ENCODE data around the gene SYT2.

Gene SYT2

DNA sequence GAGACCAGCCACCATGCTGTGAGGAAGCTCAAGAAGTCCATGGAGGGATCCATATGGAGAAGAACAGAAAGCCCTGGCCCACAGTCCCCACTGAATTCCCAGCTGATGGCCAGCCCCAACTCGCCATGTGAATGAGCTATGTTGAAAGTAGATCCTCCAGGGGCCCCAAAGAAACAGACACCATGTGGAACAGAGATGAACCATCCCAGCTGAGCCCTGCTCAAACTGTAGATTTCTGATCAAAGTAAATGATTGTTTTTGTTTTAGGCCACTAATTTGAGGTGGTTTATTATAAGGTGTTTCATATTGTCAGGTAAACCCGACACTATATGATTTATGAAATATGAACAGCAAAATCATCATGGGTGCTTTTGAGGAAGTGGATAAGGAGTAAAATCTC is 32.8 kb downstream of the SYT2 start:
- no peak overlapping the region for H3K9ac ChIP-seq (ENCODE audit: low read depth, low read length)
- H3K4me3 ChIP-seq (ENCODE audit: low read depth in 1 of 2, low read length in 2 of 2) = no peak overlapping the region
- DNase-seq = no peak
- H3K36me3 ChIP-seq (ENCODE audit: insufficient read depth, low read length) = no peaks in the 10 kb centered on the region
- no peak overlapping the region for H3K4me2 ChIP-seq (ENCODE audit: insufficient read depth, low read length)
- no peak overlapping the region for H3K27ac ChIP-seq (ENCODE audit: low read length)
- no peaks in the 10 kb centered on the region for H4K20me1 ChIP-seq (ENCODE audit: insufficient read depth, low read length)
- no peak for TF ChIP-seq EZH2 (IDR thresholded peaks at IDR 0.05; ENCODE audit: borderline replicate concordance, low read depth, low read length, severe bottlenecking)
- TF ChIP-seq, protein P1, sequence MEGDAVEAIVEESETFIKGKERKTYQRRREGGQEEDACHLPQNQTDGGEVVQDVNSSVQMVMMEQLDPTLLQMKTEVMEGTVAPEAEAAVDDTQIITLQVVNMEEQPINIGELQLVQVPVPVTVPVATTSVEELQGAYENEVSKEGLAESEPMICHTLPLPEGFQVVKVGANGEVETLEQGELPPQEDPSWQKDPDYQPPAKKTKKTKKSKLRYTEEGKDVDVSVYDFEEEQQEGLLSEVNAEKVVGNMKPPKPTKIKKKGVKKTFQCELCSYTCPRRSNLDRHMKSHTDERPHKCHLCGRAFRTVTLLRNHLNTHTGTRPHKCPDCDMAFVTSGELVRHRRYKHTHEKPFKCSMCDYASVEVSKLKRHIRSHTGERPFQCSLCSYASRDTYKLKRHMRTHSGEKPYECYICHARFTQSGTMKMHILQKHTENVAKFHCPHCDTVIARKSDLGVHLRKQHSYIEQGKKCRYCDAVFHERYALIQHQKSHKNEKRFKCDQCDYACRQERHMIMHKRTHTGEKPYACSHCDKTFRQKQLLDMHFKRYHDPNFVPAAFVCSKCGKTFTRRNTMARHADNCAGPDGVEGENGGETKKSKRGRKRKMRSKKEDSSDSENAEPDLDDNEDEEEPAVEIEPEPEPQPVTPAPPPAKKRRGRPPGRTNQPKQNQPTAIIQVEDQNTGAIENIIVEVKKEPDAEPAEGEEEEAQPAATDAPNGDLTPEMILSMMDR (IDR thresholded peaks at IDR 0.05; ENCODE audit: borderline replicate concordance, extremely low read depth, low read length, poor library complexity, severe bottlenecking) = no peak
- H3K4me1 ChIP-seq (ENCODE audit: insufficient read depth, low read length) = no peaks in the 10 kb centered on the region
- no peak for ATAC-seq (ENCODE audit: insufficient read depth, low read depth)
- no peaks in the 10 kb centered on the region for H3K9me3 ChIP-seq (ENCODE audit: insufficient read depth, low read length, severe bottlenecking)
- no peak overlapping the region for H2AFZ ChIP-seq (ENCODE audit: low read depth, low read length)
- no peaks in the 10 kb centered on the region for H3K79me2 ChIP-seq (ENCODE audit: insufficient read depth, low read length)
- no peaks in the 10 kb centered on the region for H3K27me3 ChIP-seq (ENCODE audit: insufficient read depth, low read length, poor library complexity)

DNA sequence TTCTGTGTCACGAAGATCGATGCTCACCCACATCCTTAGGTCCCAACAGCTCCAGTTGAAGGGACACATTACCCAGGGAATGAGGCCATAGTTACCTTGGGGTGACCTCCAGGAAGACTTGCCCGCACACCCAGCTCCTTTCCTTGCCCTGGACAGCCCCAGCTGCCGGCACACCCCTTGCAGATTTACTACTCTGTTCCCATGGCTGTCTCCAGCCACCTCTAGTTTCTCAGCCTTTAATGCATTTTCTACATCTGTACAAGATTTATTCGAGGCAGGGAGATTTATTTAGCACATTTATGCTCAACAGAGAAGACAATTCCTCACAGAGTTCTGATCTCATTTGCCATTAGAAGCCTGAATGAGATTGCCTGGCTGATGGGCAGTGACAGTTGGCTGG is 36.7 kb downstream of the SYT2 start:
- H3K9ac ChIP-seq (ENCODE audit: low read depth, low read length) = no peak overlapping the region
- no peaks in the 10 kb centered on the region for H3K36me3 ChIP-seq (ENCODE audit: insufficient read depth, low read length)
- ATAC-seq (ENCODE audit: insufficient read depth, low read depth) (no peak), DNase-seq (no peak)
- TF ChIP-seq, protein P1 (IDR thresholded peaks at IDR 0.05; ENCODE audit: borderline replicate concordance, extremely low read depth, low read length, poor library complexity, severe bottlenecking) = no peak
- TF ChIP-seq EZH2 (IDR thresholded peaks at IDR 0.05; ENCODE audit: borderline replicate concordance, low read depth, low read length, severe bottlenecking) = no peak
- no peak overlapping the region for H3K4me3 ChIP-seq (ENCODE audit: low read depth in 1 of 2, low read length in 2 of 2)
- no peak overlapping the region for H3K4me2 ChIP-seq (ENCODE audit: insufficient read depth, low read length)
- no peaks in the 10 kb centered on the region for H3K27me3 ChIP-seq (ENCODE audit: insufficient read depth, low read length, poor library complexity)
- no peaks in the 10 kb centered on the region for H3K79me2 ChIP-seq (ENCODE audit: insufficient read depth, low read length)
- H3K4me1 ChIP-seq (ENCODE audit: insufficient read depth, low read length) = no peaks in the 10 kb centered on the region
- H2AFZ ChIP-seq (ENCODE audit: low read depth, low read length) = no peak overlapping the region
- H4K20me1 ChIP-seq (ENCODE audit: insufficient read depth, low read length) = no peaks in the 10 kb centered on the region
- no peak overlapping the region for H3K27ac ChIP-seq (ENCODE audit: low read length)
- H3K9me3 ChIP-seq (ENCODE audit: insufficient read depth, low read length, severe bottlenecking) = no peaks in the 10 kb centered on the region

GRCh38 chr1:202671399-202671798 is 38.9 kb downstream of the SYT2 start:
- no peaks in the 10 kb centered on the region for H3K9me3 ChIP-seq (ENCODE audit: insufficient read depth, low read length, severe bottlenecking)
- no peak overlapping the region for H3K4me3 ChIP-seq (ENCODE audit: low read depth in 1 of 2, low read length in 2 of 2)
- ATAC-seq (ENCODE audit: insufficient read depth, low read depth) = no peak
- no peaks in the 10 kb centered on the region for H3K4me1 ChIP-seq (ENCODE audit: insufficient read depth, low read length)
- no peaks in the 10 kb centered on the region for H3K79me2 ChIP-seq (ENCODE audit: insufficient read depth, low read length)
- no peaks in the 10 kb centered on the region for H3K36me3 ChIP-seq (ENCODE audit: insufficient read depth, low read length)
- DNase-seq = no peak
- no peak overlapping the region for H3K27ac ChIP-seq (ENCODE audit: low read length)
- no peaks in the 10 kb centered on the region for H4K20me1 ChIP-seq (ENCODE audit: insufficient read depth, low read length)
- no peak overlapping the region for H3K9ac ChIP-seq (ENCODE audit: low read depth, low read length)
- TF ChIP-seq EZH2 (IDR thresholded peaks at IDR 0.05; ENCODE audit: borderline replicate concordance, low read depth, low read length, severe bottlenecking) = no peak
- TF ChIP-seq, protein P1 (IDR thresholded peaks at IDR 0.05; ENCODE audit: borderline replicate concordance, extremely low read depth, low read length, poor library complexity, severe bottlenecking) = no peak
- H3K27me3 ChIP-seq (ENCODE audit: insufficient read depth, low read length, poor library complexity) = no peaks in the 10 kb centered on the region
- no peak overlapping the region for H3K4me2 ChIP-seq (ENCODE audit: insufficient read depth, low read length)
- no peak overlapping the region for H2AFZ ChIP-seq (ENCODE audit: low read depth, low read length)

GRCh38 chr1:202665417-202665816 is 44.8 kb downstream of the SYT2 start:
- Histone ChIP-seq H3K36me3 (ENCODE audit: insufficient read depth, low read length) (no peaks in the 10 kb centered on the region), H3K27ac (ENCODE audit: low read length) (no peak overlapping the region), H3K79me2 (ENCODE audit: insufficient read depth, low read length) (no peaks in the 10 kb centered on the region), H3K4me3 (ENCODE audit: low read depth in 1 of 2, low read length in 2 of 2) (no peak overlapping the region), H3K9me3 (ENCODE audit: insufficient read depth, low read length, severe bottlenecking) (no peaks in the 10 kb centered on the region), H3K27me3 (ENCODE audit: insufficient read depth, low read length, poor library complexity) (no peaks in the 10 kb centered on the region), H3K4me1 (ENCODE audit: insufficient read depth, low read length) (no peaks in the 10 kb centered on the region), H3K4me2 (ENCODE audit: insufficient read depth, low read length) (no peak overlapping the region), H3K9ac (ENCODE audit: low read depth, low read length) (no peak overlapping the region), H4K20me1 (ENCODE audit: insufficient read depth, low read length) (no peaks in the 10 kb centered on the region), H2AFZ (ENCODE audit: low read depth, low read length) (no peak overlapping the region)
- TF ChIP-seq, protein P1 (IDR thresholded peaks at IDR 0.05; ENCODE audit: borderline replicate concordance, extremely low read depth, low read length, poor library complexity, severe bottlenecking) = no peak
- TF ChIP-seq EZH2 (IDR thresholded peaks at IDR 0.05; ENCODE audit: borderline replicate concordance, low read depth, low read length, severe bottlenecking) = no peak
- DNase-seq = no peak
- ATAC-seq (ENCODE audit: insufficient read depth, low read depth) = no peak

All from DND-41 (cell line).